Right atrium auricular region (tissue), 2 donors: ENCODE data around the gene SND1. TPM values are rescaled to one million over a fixed set of nuclear protein-coding genes. Genes with fewer than 3 reads are reported as not detected.

Source experiments
- DNase-seq: peaks from one replicate; pipeline ENCODE4 v3.0.0-alpha.2; 2019; ENCODE audit warnings: low spot score
- H3K27ac ChIP-seq, 2 donors: fragments of 200-600 bp; sonication (generic); 1 replicate in 1 of 2; 2 replicates in 1 of 2; pipeline ENCODE4 v1.5.1; 2016 to 2019
- H3K27me3 ChIP-seq, 2 donors: fragments of 200-600 bp; sonication (generic); one replicate each; pipeline versions ENCODE4 v1.5.1 to v1.6.0; 2017 to 2019
- H3K36me3 ChIP-seq: fragments of 200-600 bp; sonication (generic); one replicate; pipeline ENCODE4 v1.5.1; 2016
- H3K4me1 ChIP-seq, 2 donors: fragments of 200-600 bp; sonication (generic); one replicate each; pipeline versions ENCODE4 v1.5.1 to v1.6.0; 2017 to 2019
- H3K4me3 ChIP-seq, 2 donors: fragments of 200-600 bp; sonication (generic); 1 replicate in 1 of 2; 2 replicates in 1 of 2; pipeline ENCODE4 v1.5.1; 2017 to 2019; ENCODE audit warnings: mild to moderate bottlenecking in 1 of 2, moderate library complexity in 1 of 2
- H3K9me3 ChIP-seq, 2 donors: fragments of 200-600 bp; sonication (generic); one replicate each; pipeline ENCODE4 v1.5.1; 2019
- CTCF ChIP-seq, 2 donors: fragments of 200-600 bp; sonication (generic); IDR thresholded peaks; one replicate each; pipeline ENCODE4 v1.5.1; 2019; ENCODE audit warnings: antibody characterized with exemption in 2 of 2
- total RNA-seq, 2 donors: library from RNA; depleted of rRNA; stranded (reverse); fragments of >200 nt; gene quantifications; one replicate each; pipeline ENCODE4 v1.1.0, GENCODE V29; 2016

Gene SND1
- total RNA-seq, 2 donors from 2014 or later: 69.4 to 77.6 TPM

GRCh38 chr7:127913686-127914085 is 261.7 kb downstream of the SND1 start:
- Histone ChIP-seq H3K27me3 (no peaks in the 10 kb centered on the region), H3K27ac (no peak overlapping the region), H3K4me3 (no peak overlapping the region), H3K9me3 (no peaks in the 10 kb centered on the region), H3K4me1 (peaks cover 0 to 7% of the 10 kb centered on the region in 2 donors), H3K36me3 (no peaks in the 10 kb centered on the region)
- no peak for DNase-seq
- TF ChIP-seq CTCF (IDR thresholded peaks at IDR 0.05): no peak

- peaks cover 0 to 7% of the 10 kb centered on the region in 2 donors for H3K4me1 ChIP-seq
- no peak for TF ChIP-seq CTCF (IDR thresholded peaks at IDR 0.05)
- H3K4me3 ChIP-seq: no peak overlapping the region
These were observed 262.7 kb downstream of the SND1 start for GRCh38 chr7:127914693-127915092.

GRCh38 chr7:127916735-127917134 is 264.7 kb downstream of the SND1 start:
- H3K9me3 ChIP-seq: no peaks in the 10 kb centered on the region
- no peak for TF ChIP-seq CTCF (IDR thresholded peaks at IDR 0.05)
- no peak for DNase-seq

More at GRCh38 chr7:127914693-127915092, 262.7 kb downstream of the SND1 start:
- no peak for DNase-seq
- no peaks in the 10 kb centered on the region for H3K36me3 ChIP-seq
- H3K9me3 ChIP-seq: no peaks in the 10 kb centered on the region
- H3K27me3 ChIP-seq: no peaks in the 10 kb centered on the region
- H3K27ac ChIP-seq: no peak overlapping the region

GRCh38 chr7:127918130-127918529 is 266.1 kb downstream of the SND1 start:
- TF ChIP-seq CTCF (IDR thresholded peaks at IDR 0.05): no peak
- Histone ChIP-seq H3K36me3 (no peaks in the 10 kb centered on the region), H3K27ac (no peak overlapping the region), H3K4me1 (no peaks in the 10 kb centered on the region), H3K9me3 (no peaks in the 10 kb centered on the region), H3K4me3 (no peak overlapping the region), H3K27me3 (no peaks in the 10 kb centered on the region)
- DNase-seq: no peak

More at GRCh38 chr7:127916735-127917134, 264.7 kb downstream of the SND1 start:
- no peaks in the 10 kb centered on the region for H3K36me3 ChIP-seq
- H3K27ac ChIP-seq: no peak overlapping the region
- no peaks in the 10 kb centered on the region for H3K4me1 ChIP-seq
- no peaks in the 10 kb centered on the region for H3K27me3 ChIP-seq
- H3K4me3 ChIP-seq: no peak overlapping the region

GRCh38 chr7:127920787-127921438 is 268.9 kb downstream of the SND1 start:
- TF ChIP-seq CTCF (IDR thresholded peaks at IDR 0.05): no peak
- no peaks in the 10 kb centered on the region for H3K4me1 ChIP-seq

GRCh38 chr7:127922656-127923055 is 270.7 kb downstream of the SND1 start:
- Histone ChIP-seq H3K4me1 (peaks cover 0 to 10% of the 10 kb centered on the region in 2 donors), H3K27me3 (no peaks in the 10 kb centered on the region), H3K9me3 (no peaks in the 10 kb centered on the region), H3K36me3 (no peaks in the 10 kb centered on the region), H3K4me3 (no peak overlapping the region), H3K27ac (no peak overlapping the region)
- TF ChIP-seq CTCF (IDR thresholded peaks at IDR 0.05): no peak
- no peak for DNase-seq

More at GRCh38 chr7:127920787-127921438, 268.9 kb downstream of the SND1 start:
- no peak for DNase-seq
- H3K9me3 ChIP-seq: no peaks in the 10 kb centered on the region
- no peaks in the 10 kb centered on the region for H3K36me3 ChIP-seq
- H3K27ac ChIP-seq: no peak overlapping the region
- H3K27me3 ChIP-seq: no peaks in the 10 kb centered on the region
- no peak overlapping the region for H3K4me3 ChIP-seq
